Nephron progenitor cell (in vitro differentiated cells): ENCODE results near the gene TMPRSS15.

Experiments
- DNase-seq: peaks from one replicate; pipeline ENCODE4 v3.0.0; 2021
- H3K27ac Mint-ChIP-seq: 2 replicates; pipeline ENCODE4 v1.8.0; 2021; ENCODE audit warnings: mild to moderate bottlenecking, moderate library complexity, mixed read lengths
- H3K27me3 Mint-ChIP-seq: 2 replicates; pipeline ENCODE4 v1.8.0; 2021; ENCODE audit warnings: mild to moderate bottlenecking, low read depth, mixed read lengths; ENCODE audit not compliant: poor library complexity
- H3K36me3 Mint-ChIP-seq: 2 replicates; pipeline ENCODE4 v1.8.0; 2021; ENCODE audit warnings: low read depth, mixed read lengths
- H3K4me1 Mint-ChIP-seq: 2 replicates; pipeline ENCODE4 v1.8.0; 2021; ENCODE audit warnings: mixed read lengths
- H3K4me3 Mint-ChIP-seq: 2 replicates; pipeline ENCODE4 v1.8.0; 2021; ENCODE audit warnings: mild to moderate bottlenecking, moderate library complexity, mixed read lengths
- H3K9me3 Mint-ChIP-seq: 2 replicates; pipeline ENCODE4 v1.8.0; 2021; ENCODE audit warnings: mild to moderate bottlenecking, moderate library complexity, mixed read lengths
- TF ChIP-seq, protein P1 (sequence below): fragments of 200-600 bp; sonication (generic); IDR thresholded peaks from 2 replicates; pipeline ENCODE4 v1.5.0; 2021; ENCODE audit warnings: antibody characterized with exemption

TMPRSS15 gene

DNA sequence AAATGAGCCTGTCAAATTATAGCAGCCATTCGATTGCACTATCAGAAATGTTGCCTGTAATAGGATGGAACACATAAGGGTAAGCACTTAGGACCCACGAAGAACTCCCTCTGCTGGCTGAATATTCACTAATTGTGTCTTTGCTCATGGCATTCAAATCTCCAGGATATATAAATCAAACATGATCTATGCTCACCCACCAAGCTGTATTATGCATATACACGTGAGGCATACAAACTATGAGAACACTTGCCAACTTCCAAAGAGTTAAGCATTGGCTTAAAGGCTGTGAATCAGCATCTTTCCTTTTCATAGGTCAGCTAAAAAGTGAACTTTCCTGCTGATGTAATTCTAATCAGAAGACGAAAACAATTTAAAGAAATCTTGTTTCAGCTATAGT lies 34.5 kb downstream of the TMPRSS15 start:
- Mint-ChIP-seq H3K27me3 (peaks cover 3% of the 10 kb centered on the region), H3K27ac (no peak overlapping the region), H3K4me1 (no peaks in the 10 kb centered on the region), H3K36me3 (no peaks in the 10 kb centered on the region), H3K4me3 (no peak overlapping the region), H3K9me3 (no peaks in the 10 kb centered on the region)
- TF ChIP-seq, protein P1, sequence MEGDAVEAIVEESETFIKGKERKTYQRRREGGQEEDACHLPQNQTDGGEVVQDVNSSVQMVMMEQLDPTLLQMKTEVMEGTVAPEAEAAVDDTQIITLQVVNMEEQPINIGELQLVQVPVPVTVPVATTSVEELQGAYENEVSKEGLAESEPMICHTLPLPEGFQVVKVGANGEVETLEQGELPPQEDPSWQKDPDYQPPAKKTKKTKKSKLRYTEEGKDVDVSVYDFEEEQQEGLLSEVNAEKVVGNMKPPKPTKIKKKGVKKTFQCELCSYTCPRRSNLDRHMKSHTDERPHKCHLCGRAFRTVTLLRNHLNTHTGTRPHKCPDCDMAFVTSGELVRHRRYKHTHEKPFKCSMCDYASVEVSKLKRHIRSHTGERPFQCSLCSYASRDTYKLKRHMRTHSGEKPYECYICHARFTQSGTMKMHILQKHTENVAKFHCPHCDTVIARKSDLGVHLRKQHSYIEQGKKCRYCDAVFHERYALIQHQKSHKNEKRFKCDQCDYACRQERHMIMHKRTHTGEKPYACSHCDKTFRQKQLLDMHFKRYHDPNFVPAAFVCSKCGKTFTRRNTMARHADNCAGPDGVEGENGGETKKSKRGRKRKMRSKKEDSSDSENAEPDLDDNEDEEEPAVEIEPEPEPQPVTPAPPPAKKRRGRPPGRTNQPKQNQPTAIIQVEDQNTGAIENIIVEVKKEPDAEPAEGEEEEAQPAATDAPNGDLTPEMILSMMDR, result peak; percentile 33
- DNase-seq, result no peak

DNA sequence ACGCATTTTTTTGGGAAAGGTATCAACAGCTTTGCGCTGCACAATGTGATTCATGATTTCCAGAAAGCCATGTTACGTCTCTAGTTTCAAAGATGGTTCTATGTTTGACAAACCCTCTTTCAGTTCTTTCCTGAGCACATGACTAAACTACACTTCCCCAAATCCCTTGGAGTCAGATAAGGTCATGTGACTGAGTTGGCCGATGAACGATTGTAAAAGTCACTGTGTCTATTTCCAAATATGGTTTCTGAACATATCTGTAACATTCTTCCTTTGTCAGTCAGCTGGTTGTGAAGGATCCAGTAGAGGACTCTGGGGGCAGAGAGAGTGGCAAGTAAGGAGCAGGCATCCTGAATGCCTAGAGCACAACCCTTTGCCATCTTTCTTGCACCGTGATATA lies 35.4 kb downstream of the TMPRSS15 start:
- Mint-ChIP-seq H3K4me3 (no peak overlapping the region), H3K9me3 (no peaks in the 10 kb centered on the region), H3K36me3 (no peaks in the 10 kb centered on the region), H3K27me3 (peaks cover 3% of the 10 kb centered on the region), H3K27ac (no peak overlapping the region), H3K4me1 (no peaks in the 10 kb centered on the region)
- TF ChIP-seq, protein P1, result no peak
- no peak for DNase-seq

DNA sequence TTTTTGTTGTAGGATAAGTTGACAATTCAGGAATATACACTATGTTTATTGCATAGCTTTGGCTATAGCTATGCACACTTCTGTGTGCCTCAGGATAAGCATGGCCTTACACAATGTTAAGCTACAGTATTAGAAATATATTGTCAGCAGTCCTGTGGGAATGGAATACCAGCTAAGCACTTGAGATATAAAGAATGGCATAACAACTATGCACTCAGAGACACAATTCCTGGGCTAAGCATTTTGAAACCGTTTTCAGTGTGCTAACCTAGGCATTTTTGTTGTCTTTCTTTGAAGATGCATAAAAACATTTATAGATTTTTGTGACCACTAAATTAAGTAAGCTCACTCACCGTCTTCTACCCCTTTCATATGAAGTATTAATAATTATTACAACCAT lies 46.8 kb downstream of the TMPRSS15 start:
- peaks cover 5% of the 10 kb centered on the region for H3K9me3 Mint-ChIP-seq
- TF ChIP-seq, protein P1, result no peak

GRCh38 chr21:18354947-18355346 lies 48.6 kb downstream of the TMPRSS15 start:
- no peak for DNase-seq
- Mint-ChIP-seq H3K27me3 (no peaks in the 10 kb centered on the region), H3K9me3 (no peaks in the 10 kb centered on the region), H3K27ac (no peak overlapping the region), H3K36me3 (no peaks in the 10 kb centered on the region), H3K4me1 (no peaks in the 10 kb centered on the region), H3K4me3 (no peak overlapping the region)
- TF ChIP-seq, protein P1, result no peak

More for the DNA sequence above, 46.8 kb downstream of the TMPRSS15 start:
- no peak overlapping the region for H3K27ac Mint-ChIP-seq
- H3K4me1 Mint-ChIP-seq, result no peaks in the 10 kb centered on the region
- no peak overlapping the region for H3K4me3 Mint-ChIP-seq
- H3K27me3 Mint-ChIP-seq, result no peaks in the 10 kb centered on the region
- no peaks in the 10 kb centered on the region for H3K36me3 Mint-ChIP-seq
- DNase-seq, result no peak

- Mint-ChIP-seq H3K27ac (no peak overlapping the region), H3K9me3 (no peaks in the 10 kb centered on the region), H3K27me3 (no peaks in the 10 kb centered on the region), H3K4me1 (no peaks in the 10 kb centered on the region), H3K36me3 (no peaks in the 10 kb centered on the region), H3K4me3 (no peak overlapping the region)
- no peak for DNase-seq
- TF ChIP-seq, protein P1, result no peak
Observed at GRCh38 chr21:18350216-18350615, 53.4 kb downstream of the TMPRSS15 start.

DNA sequence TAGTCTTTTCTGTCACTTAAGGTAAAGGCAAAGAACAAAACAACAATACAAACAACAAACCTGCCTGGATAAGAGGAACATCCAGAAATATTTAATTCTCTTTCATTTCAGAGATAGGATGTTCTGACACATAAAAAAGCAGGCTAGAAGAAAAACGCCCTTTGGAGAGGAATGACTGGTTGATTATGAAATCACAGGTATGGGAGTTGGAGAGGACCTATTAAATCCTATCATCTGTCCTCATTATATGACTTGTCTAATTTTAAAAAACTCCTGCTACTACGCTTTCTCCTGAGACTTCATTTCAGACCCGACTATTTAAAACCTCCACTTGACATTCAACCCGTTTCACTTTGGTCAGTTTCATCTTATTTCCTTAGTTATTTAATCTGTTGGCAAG lies 54.1 kb downstream of the TMPRSS15 start:
- H3K9me3 Mint-ChIP-seq, result no peaks in the 10 kb centered on the region
- TF ChIP-seq, protein P1, result no peak
- no peak for DNase-seq
- H3K4me1 Mint-ChIP-seq, result no peaks in the 10 kb centered on the region
- H3K4me3 Mint-ChIP-seq, result no peak overlapping the region
- H3K36me3 Mint-ChIP-seq, result no peaks in the 10 kb centered on the region
- H3K27ac Mint-ChIP-seq, result no peak overlapping the region
- H3K27me3 Mint-ChIP-seq, result no peaks in the 10 kb centered on the region
